Inferior parietal cortex (tissue), 1 donor: Measurements from ENCODE around the gene TP53TG3.
"Not testable (repeated sequence)": the region's sequence is repeated elsewhere in the genome, so short reads cannot be mapped to it uniquely, and the experiment has no call there.

Experiments
- DNase-seq: peaks from one replicate; pipeline ENCODE4 v3.0.0-alpha.2; 2016; ENCODE audit errors: extremely low spot score

The TP53TG3 gene

GRCh38 chr16:32676065-32676464, at the start of gene TP53TG3:
TSS of gene TP53TG3 (minus strand) at chr16:32676165. CDS start at chr16:32676097, 68 bp downstream.
- DNase-seq: not testable (repeated sequence)

- not testable (repeated sequence) for DNase-seq
Observed at GRCh38 chr16:32650876-32651275, 25.1 kb downstream of the TP53TG3 start.

- not testable (repeated sequence) for DNase-seq
Observed at GRCh38 chr16:32647562-32647961, 28.4 kb downstream of the TP53TG3 start.

GRCh38 chr16:32646780-32647179, 29.2 kb downstream of the TP53TG3 start:
- DNase-seq: not testable (repeated sequence)

- not testable (repeated sequence) for DNase-seq
Observed at GRCh38 chr16:32646177-32646576, 29.8 kb downstream of the TP53TG3 start.

- not testable (repeated sequence) for DNase-seq
Observed at GRCh38 chr16:32645278-32645908, 30.6 kb downstream of the TP53TG3 start.

- DNase-seq: not testable (repeated sequence)
Observed at GRCh38 chr16:32644715-32645114, 31.2 kb downstream of the TP53TG3 start.

- not testable (repeated sequence) for DNase-seq
Observed at GRCh38 chr16:32637614-32638013, 38.4 kb downstream of the TP53TG3 start.

GRCh38 chr16:32632096-32632495, 43.9 kb downstream of the TP53TG3 start:
- not testable (repeated sequence) for DNase-seq
